CD4-positive, alpha-beta T cell treated with Interleukin-15 for 1 hour (primary cell): ENCODE measurements around the gene BRCA1.
"Not testable (repeated sequence)": the region's sequence is repeated elsewhere in the genome, so short reads cannot be mapped to it uniquely, and the experiment has no call there.

ENCODE experiments used
- DNase-seq: peaks from one replicate; pipeline ENCODE4 v3.0.0-alpha.2; 2020

Gene BRCA1

GRCh38 chr17:43133439-43133838 lies 8.3 kb upstream of the BRCA1 start:
- DNase-seq, result not testable (repeated sequence)

- DNase-seq, result no peak
Measured at GRCh38 chr17:43132117-43132516, 7.0 kb upstream of the BRCA1 start.

- no peak for DNase-seq
Measured at GRCh38 chr17:43129671-43130010, 4.5 kb upstream of the BRCA1 start.

GRCh38 chr17:43127333-43127876 lies 2.2 kb upstream of the BRCA1 start:
- not testable (repeated sequence) for DNase-seq

GRCh38 chr17:43126911-43127290 lies 1.7 kb upstream of the BRCA1 start:
- DNase-seq, result no peak

GRCh38 chr17:43125967-43126910 lies 1.1 kb upstream of the BRCA1 start:
- no peak for DNase-seq

GRCh38 chr17:43118679-43119615 lies 6.2 kb downstream of the BRCA1 start:
- no peak for DNase-seq

GRCh38 chr17:43114151-43114552 lies 11.0 kb downstream of the BRCA1 start:
- no peak for DNase-seq

- no peak for DNase-seq
Measured at GRCh38 chr17:43106552-43106951, 18.6 kb downstream of the BRCA1 start.

- DNase-seq, result no peak
Measured at GRCh38 chr17:43105146-43105545, 20.0 kb downstream of the BRCA1 start.

- no peak for DNase-seq
Measured at GRCh38 chr17:43104665-43105064, 20.5 kb downstream of the BRCA1 start.

- DNase-seq, result not testable (repeated sequence)
Measured at GRCh38 chr17:43095364-43095763, 29.8 kb downstream of the BRCA1 start.

- DNase-seq, result no peak
Measured at GRCh38 chr17:43094129-43094835, 30.9 kb downstream of the BRCA1 start.

GRCh38 chr17:43092901-43093300 lies 32.3 kb downstream of the BRCA1 start:
- no peak for DNase-seq

- DNase-seq, result no peak
Measured at GRCh38 chr17:43090022-43090421, 35.1 kb downstream of the BRCA1 start.

- DNase-seq, result no peak
Measured at GRCh38 chr17:43085474-43085873, 39.7 kb downstream of the BRCA1 start.

- DNase-seq, result no peak
Measured at GRCh38 chr17:43079641-43080302, 45.4 kb downstream of the BRCA1 start.

GRCh38 chr17:43074869-43075268 lies 50.3 kb downstream of the BRCA1 start:
- DNase-seq, result no peak

- no peak for DNase-seq
Measured at GRCh38 chr17:43070872-43071271, 54.3 kb downstream of the BRCA1 start.

- no peak for DNase-seq
Measured at GRCh38 chr17:43070257-43070656, 54.9 kb downstream of the BRCA1 start.

GRCh38 chr17:43069368-43069898 lies 55.7 kb downstream of the BRCA1 start:
- DNase-seq, result no peak
